ENCODE data around the gene EFCAB11.

DNA sequence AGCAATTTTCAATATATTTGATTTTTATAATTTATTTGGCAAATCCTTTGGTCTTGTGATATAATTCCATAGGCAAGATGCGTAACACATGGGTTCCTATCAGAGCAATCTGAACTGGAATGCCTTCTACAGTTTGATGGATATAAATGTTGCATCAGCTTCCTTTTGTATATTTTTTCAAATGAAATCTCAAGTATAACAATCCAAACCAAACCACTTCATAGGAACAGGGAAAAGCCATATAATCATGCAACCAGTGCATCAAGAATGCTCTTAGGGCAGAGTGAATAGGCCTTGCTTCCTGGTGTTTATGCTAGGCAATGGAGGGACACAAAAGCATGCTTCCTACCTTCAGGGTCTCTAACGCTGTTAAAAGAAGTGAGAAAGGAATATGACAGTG, 34.5 kb downstream of the EFCAB11 start:
- TF ChIP-seq, protein P1, sequence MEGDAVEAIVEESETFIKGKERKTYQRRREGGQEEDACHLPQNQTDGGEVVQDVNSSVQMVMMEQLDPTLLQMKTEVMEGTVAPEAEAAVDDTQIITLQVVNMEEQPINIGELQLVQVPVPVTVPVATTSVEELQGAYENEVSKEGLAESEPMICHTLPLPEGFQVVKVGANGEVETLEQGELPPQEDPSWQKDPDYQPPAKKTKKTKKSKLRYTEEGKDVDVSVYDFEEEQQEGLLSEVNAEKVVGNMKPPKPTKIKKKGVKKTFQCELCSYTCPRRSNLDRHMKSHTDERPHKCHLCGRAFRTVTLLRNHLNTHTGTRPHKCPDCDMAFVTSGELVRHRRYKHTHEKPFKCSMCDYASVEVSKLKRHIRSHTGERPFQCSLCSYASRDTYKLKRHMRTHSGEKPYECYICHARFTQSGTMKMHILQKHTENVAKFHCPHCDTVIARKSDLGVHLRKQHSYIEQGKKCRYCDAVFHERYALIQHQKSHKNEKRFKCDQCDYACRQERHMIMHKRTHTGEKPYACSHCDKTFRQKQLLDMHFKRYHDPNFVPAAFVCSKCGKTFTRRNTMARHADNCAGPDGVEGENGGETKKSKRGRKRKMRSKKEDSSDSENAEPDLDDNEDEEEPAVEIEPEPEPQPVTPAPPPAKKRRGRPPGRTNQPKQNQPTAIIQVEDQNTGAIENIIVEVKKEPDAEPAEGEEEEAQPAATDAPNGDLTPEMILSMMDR (IDR thresholded peaks at IDR 0.05): no peak
- no peak for TF ChIP-seq POLR2A (IDR thresholded peaks at IDR 0.05)
